HFF-Myc (cell line): Measurements from ENCODE around the gene GET4.

Source experiments
- DNase-seq: peaks from one replicate; pipeline ENCODE4 v3.0.0-alpha.2; 2011; ENCODE audit warnings: low read depth; ENCODE audit errors: extremely low read depth
- H3K4me3 ChIP-seq: replicated peaks from 2 replicates; pipeline ENCODE4 v1.5.1; 2011; ENCODE audit warnings: low read depth, mild to moderate bottlenecking, control low read depth, low read length
- TF ChIP-seq, protein P1 (sequence below): IDR thresholded peaks from 2 replicates; pipeline ENCODE4 v1.5.1; 2012; ENCODE audit warnings: mild to moderate bottlenecking, low read depth, low read length, control low read depth; ENCODE audit errors: missing control alignments

The GET4 gene

DNA sequence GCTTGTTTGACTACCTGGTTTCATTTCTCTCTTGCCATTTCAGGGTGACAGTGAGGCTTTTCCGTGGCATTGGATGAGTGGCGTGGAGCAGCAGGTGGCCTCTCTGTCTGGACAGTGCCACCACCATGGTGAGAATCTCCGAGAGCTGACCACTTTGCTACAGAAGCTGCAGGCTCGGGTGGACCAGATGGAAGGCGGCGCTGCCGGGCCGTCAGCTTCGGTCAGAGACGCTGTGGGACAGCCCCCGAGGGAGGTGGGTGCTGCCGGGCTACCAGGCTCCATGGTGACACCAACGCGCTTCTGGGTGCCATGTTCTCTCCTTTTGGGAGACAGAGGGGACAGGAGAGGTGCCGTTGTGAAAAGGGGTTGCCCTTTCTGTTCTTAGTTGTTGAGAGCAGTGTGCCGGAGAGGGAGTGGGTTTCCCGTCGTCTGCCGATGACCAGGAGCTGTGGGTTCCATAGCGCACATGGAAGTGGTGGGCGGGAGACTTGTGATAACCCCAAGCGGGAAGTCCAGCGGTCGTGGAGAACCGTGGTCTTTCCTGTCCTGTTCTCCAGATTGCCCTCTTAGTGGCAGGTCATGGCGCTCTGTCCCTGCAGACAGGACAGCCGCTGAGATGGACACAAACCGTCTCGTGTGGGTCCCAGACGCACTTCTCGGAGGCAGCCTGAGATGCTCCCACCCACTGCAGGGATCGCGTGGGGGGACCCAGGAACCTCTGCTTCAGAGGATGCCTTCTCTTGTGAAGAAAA lies 22.8 kb upstream of the GET4 start:
- TF ChIP-seq, protein P1, sequence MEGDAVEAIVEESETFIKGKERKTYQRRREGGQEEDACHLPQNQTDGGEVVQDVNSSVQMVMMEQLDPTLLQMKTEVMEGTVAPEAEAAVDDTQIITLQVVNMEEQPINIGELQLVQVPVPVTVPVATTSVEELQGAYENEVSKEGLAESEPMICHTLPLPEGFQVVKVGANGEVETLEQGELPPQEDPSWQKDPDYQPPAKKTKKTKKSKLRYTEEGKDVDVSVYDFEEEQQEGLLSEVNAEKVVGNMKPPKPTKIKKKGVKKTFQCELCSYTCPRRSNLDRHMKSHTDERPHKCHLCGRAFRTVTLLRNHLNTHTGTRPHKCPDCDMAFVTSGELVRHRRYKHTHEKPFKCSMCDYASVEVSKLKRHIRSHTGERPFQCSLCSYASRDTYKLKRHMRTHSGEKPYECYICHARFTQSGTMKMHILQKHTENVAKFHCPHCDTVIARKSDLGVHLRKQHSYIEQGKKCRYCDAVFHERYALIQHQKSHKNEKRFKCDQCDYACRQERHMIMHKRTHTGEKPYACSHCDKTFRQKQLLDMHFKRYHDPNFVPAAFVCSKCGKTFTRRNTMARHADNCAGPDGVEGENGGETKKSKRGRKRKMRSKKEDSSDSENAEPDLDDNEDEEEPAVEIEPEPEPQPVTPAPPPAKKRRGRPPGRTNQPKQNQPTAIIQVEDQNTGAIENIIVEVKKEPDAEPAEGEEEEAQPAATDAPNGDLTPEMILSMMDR: no peak
- no peak for DNase-seq
- H3K4me3 ChIP-seq: no peak overlapping the region

DNA sequence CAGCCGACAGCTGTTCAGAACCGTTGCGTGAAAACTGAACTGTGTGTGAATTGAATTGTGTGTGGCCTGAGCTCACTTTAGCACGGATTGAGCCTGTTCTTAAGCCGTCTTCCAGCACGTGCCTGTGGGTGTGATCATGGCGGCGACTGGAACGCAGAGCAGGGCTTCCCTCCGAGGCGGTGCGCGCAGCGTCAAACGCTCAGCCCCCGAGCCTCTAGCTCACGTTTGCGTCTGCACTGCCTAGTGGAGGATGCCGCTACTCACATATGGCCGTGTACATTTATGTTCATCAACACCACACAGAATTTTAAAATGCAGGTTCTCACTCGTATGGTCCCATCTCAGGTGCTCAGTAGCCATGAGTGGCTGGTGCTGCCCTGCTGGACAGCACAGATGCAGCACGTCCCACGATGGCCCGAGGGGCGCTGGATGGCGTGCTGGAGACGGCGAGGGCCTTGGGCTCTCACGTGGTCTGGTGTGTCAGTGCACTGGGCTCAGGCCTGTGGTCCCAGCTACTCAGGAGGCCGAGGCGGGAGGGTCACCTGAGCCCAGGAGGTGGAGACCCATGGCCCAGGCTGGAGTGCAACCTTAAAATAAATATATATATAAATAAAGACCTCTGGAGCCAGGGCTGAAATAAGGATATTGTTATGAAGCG lies 22.1 kb upstream of the GET4 start:
- DNase-seq: no peak
- H3K4me3 ChIP-seq: no peak overlapping the region
- TF ChIP-seq, protein P1: no peak

- no peak overlapping the region for H3K4me3 ChIP-seq
- DNase-seq: no peak
- TF ChIP-seq, protein P1: no peak
Measured at GRCh38 chr7:855686-856369, 20.5 kb upstream of the GET4 start.

- TF ChIP-seq, protein P1: no peak
- no peak overlapping the region for H3K4me3 ChIP-seq
Measured at GRCh38 chr7:856444-857095, 19.8 kb upstream of the GET4 start.

GRCh38 chr7:857661-858060 lies 18.7 kb upstream of the GET4 start:
- TF ChIP-seq, protein P1: no peak
- H3K4me3 ChIP-seq: no peak overlapping the region
- no peak for DNase-seq

More at GRCh38 chr7:856444-857095, 19.8 kb upstream of the GET4 start:
- no peak for DNase-seq

DNA sequence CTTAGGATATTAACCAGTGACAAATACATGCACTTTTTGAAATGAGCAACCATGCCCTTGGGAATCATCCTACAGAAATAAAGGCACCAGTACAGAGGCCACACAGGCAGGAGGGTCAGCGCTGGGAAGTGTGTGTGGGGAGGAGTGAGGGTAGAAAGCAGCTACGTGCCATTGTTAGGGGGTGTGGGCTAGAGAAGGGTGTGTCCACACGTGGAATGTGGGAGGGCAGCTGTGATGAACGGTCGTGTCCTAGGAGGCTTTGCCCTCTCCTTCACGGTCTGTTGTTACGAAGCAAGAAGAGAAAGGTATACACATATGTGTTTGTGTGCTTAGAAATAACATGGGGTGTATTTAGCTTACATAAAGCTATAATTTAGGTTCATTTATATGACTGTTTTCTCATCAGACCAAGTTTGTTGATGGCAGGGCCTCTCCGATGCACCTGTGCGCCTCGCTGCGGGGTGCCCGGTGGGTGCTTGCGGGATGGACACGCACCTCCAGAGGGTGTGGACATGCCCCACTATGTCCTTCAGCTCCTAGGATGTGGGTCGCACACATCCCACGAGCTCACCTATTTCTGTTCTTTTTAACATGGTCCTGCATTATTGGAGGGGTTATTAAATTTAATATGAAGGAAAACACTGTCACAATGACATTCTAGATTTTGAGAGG lies 16.9 kb upstream of the GET4 start:
- DNase-seq: no peak
- H3K4me3 ChIP-seq: no peak overlapping the region
- TF ChIP-seq, protein P1: no peak
